ENCODE measurements around the gene RBM4. TPM values are rescaled to one million over a fixed set of nuclear protein-coding genes. Genes with fewer than 3 reads are reported as not detected.

Gene RBM4
- total and polyA plus RNA-seq, 9 of the 15 experiments (the other 6 are each of a cell fraction or from before 2014, with no cell fraction given), result 81.6 to 233 (median 122) TPM

DNA sequence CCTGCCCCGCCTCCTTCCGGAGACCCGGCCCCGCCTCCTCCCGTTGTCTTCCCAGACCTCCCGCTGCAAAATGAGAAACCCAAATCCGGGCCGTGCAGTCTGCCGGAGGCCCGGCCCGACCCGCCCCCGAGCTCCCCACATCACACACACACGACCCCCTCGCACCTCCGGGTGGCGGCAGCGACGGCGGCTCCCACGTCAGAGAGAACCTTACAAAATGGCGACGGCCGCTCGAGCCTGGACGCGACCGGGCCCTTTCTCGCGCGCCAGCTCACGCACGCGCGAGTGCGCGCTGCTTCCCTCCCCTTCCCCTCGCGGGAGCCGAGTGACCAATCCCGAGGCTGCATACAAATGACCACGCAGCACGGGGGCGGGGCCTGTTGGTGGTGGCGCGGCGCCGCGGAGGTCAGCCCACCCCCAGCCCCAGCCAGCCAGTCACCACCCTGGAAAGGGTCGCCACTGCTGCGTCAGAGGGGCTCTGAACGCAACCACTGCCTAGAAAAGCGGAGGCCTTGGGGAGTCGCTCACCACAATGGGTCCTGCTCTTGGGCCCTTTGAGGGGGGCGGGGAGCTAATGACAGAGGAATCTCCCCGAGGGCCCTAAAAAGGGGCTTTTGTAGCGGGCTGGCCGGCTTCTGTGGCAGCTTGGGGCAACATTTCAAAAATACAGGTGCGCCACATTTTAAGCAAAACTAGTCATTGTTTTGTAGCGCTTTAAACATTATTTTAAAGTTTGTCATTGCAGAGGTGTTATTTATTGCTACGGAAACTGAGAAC is 39.3 kb downstream of the RBM4 start, which contains the start of gene RBM4B (continued):
- TF ChIP-seq MXI1 (IDR thresholded peaks at IDR 0.05; ENCODE audit: low read depth, low read length) (peak; percentile 48; the same call in 1 of the 2 replicates), KAT7 (CRISPR knock-in tag; IDR thresholded peaks at IDR 0.05; ENCODE audit: borderline replicate concordance) (peak; percentile 73; the same call in 1 of the 2 replicates), RBFOX2 (IDR thresholded peaks at IDR 0.05; ENCODE audit: low read depth, low read length) (peak; percentile 95), RBM39 (optimal IDR thresholded peaks at IDR 0.05; ENCODE audit: low read depth, low read length) (no peak), KLF10 (CRISPR knock-in tag; IDR thresholded peaks at IDR 0.05) (no peak), RNF2 (IDR thresholded peaks at IDR 0.05) (no peak), BHLHE40 (IDR thresholded peaks at IDR 0.05; ENCODE audit: low read length) (peak; percentile 78), TAL1 (IDR thresholded peaks at IDR 0.05) (no peak), BACH1 (tag; IDR thresholded peaks at IDR 0.05) (no peak), SRF (CRISPR knock-in tag; IDR thresholded peaks at IDR 0.05) (no peak), RBM22 (IDR thresholded peaks at IDR 0.05; ENCODE audit: low read depth, low read length, poor library complexity, severe bottlenecking) (peak; percentile 21), HDAC6 (IDR thresholded peaks at IDR 0.05; ENCODE audit: low read depth, low read length) (no peak), ZNF639 (CRISPR knock-in tag; conservative IDR thresholded peaks at IDR 0.05 in 1 of 2, IDR thresholded peaks at IDR 0.05 in 1 of 2) (peak in 1 of 2 experiments; percentile 44; a peak in 1 of 4 replicates), POLR2AphosphoS5 (IDR thresholded peaks at IDR 0.05; ENCODE audit: control insufficient read depth, insufficient read depth, low read depth, low read length) (peak; percentile 49; the same call in 1 of the 2 replicates), LARP7 (IDR thresholded peaks at IDR 0.05) (0 out of 2 replicates have a peak, but pooled peaks have one; percentile 1), ZNF561 (CRISPR knock-in tag; conservative IDR thresholded peaks at IDR 0.05) (no peak), IRF2 (CRISPR knock-in tag; IDR thresholded peaks at IDR 0.05) (no peak), KDM4B (IDR thresholded peaks at IDR 0.05; ENCODE audit: borderline replicate concordance in 2 of 2, low read depth in 1 of 2) (peak in 1 of 2 experiments; percentile 47; a peak in 1 of 4 replicates), MAZ (CRISPR knock-in tag; conservative IDR thresholded peaks at IDR 0.05 in 1 of 2, IDR thresholded peaks at IDR 0.05 in 1 of 2) (peak; percentile 66 to 74), ZBTB8A (IDR thresholded peaks at IDR 0.05; ENCODE audit: partially characterized antibody) (no peak), RFX5 (IDR thresholded peaks at IDR 0.05; ENCODE audit: low read depth, low read length) (0 out of 2 replicates have a peak, but pooled peaks have one; percentile 36)
- TF ChIP-seq, protein P1, sequence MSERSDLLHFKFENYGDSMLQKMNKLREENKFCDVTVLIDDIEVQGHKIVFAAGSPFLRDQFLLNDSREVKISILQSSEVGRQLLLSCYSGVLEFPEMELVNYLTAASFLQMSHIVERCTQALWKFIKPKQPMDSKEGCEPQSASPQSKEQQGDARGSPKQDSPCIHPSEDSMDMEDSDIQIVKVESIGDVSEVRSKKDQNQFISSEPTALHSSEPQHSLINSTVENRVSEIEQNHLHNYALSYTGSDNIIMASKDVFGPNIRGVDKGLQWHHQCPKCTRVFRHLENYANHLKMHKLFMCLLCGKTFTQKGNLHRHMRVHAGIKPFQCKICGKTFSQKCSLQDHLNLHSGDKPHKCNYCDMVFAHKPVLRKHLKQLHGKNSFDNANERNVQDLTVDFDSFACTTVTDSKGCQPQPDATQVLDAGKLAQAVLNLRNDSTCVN (CRISPR knock-in tag; IDR thresholded peaks at IDR 0.05), result peak; percentile 75; the same call in 1 of the 2 replicates
- TF ChIP-seq, protein P2, sequence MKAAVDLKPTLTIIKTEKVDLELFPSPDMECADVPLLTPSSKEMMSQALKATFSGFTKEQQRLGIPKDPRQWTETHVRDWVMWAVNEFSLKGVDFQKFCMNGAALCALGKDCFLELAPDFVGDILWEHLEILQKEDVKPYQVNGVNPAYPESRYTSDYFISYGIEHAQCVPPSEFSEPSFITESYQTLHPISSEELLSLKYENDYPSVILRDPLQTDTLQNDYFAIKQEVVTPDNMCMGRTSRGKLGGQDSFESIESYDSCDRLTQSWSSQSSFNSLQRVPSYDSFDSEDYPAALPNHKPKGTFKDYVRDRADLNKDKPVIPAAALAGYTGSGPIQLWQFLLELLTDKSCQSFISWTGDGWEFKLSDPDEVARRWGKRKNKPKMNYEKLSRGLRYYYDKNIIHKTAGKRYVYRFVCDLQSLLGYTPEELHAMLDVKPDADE (conservative IDR thresholded peaks at IDR 0.05; ENCODE audit: control insufficient read depth, low read depth, low read length), result no peak; the same call in 1 of the 2 replicates
